GM12878 (cell line): ENCODE measurements around the gene STAT5A. TPM values are rescaled to one million over a fixed set of nuclear protein-coding genes. Genes with fewer than 3 reads are reported as not detected.

Experiments used
- BHLHE40 ChIP-seq, 2 experiments: fragments of 450-650 bp in 1 of 2; IDR thresholded peaks; 2 replicates each; pipeline ENCODE4 v1.6.1; 2011 to 2017; ENCODE audit warnings: low read depth in 2 of 2, borderline replicate concordance in 1 of 2, improper control_type of control experiment in 1 of 2, low read length in 1 of 2, mild to moderate bottlenecking in 1 of 2
- DPF2 ChIP-seq: fragments of 450-650 bp; IDR thresholded peaks from 2 replicates; pipeline ENCODE4 v1.6.1; 2017; ENCODE audit warnings: mild to moderate bottlenecking
- E2F4 ChIP-seq: IDR thresholded peaks from 2 replicates; pipeline ENCODE4 v1.6.1; 2012; ENCODE audit warnings: low read depth, low read length, improper control_type of control experiment
- E4F1 ChIP-seq: fragments of 450-650 bp; IDR thresholded peaks from 2 replicates; pipeline ENCODE4 v1.6.1; 2018; ENCODE audit warnings: borderline replicate concordance, mild to moderate bottlenecking; ENCODE audit not compliant: partially characterized antibody
- ETV6 ChIP-seq, 2 experiments: fragments of 450-650 bp in 1 of 2; IDR thresholded peaks in 1 of 2; conservative IDR thresholded peaks in 1 of 2; 2 replicates each; pipeline ENCODE4 v1.6.1; 2014; ENCODE audit warnings: antibody characterized with exemption in 1 of 2, borderline replicate concordance in 1 of 2, low read depth in 1 of 2, mild to moderate bottlenecking in 1 of 2, moderate library complexity in 1 of 2
- EZH2 ChIP-seq: IDR thresholded peaks from 2 replicates; pipeline ENCODE4 v1.6.1; 2012; ENCODE audit warnings: low read depth, mild to moderate bottlenecking, control low read depth, inconsistent platforms, low read length, borderline replicate concordance; ENCODE audit not compliant: control insufficient read depth
- HCFC1 ChIP-seq: fragments of 150-350 bp; IDR thresholded peaks from 2 replicates; pipeline ENCODE4 v1.6.1; 2014; ENCODE audit warnings: low read length
- HDGF ChIP-seq: fragments of 450-650 bp; IDR thresholded peaks from 2 replicates; pipeline ENCODE4 v1.6.1; 2016; ENCODE audit warnings: antibody characterized with exemption
- IKZF1 ChIP-seq: fragments of 450-650 bp; conservative IDR thresholded peaks from 2 replicates; pipeline ENCODE4 v1.6.1; 2017; ENCODE audit warnings: antibody characterized with exemption, mild to moderate bottlenecking
- IKZF2 ChIP-seq, 2 experiments: fragments of 450-650 bp; IDR thresholded peaks; 2 replicates each; pipeline ENCODE4 v1.6.1; 2017; ENCODE audit warnings: mild to moderate bottlenecking in 2 of 2, moderate library complexity in 2 of 2
- JUND ChIP-seq: IDR thresholded peaks from 2 replicates; pipeline ENCODE4 v1.6.1; 2012; ENCODE audit warnings: low read depth, mild to moderate bottlenecking, low read length, improper control_type of control experiment, moderate library complexity
- LARP7 ChIP-seq: fragments of 450-650 bp; IDR thresholded peaks from 2 replicates; pipeline ENCODE4 v1.6.1; 2017; ENCODE audit warnings: mild to moderate bottlenecking
- MEF2A ChIP-seq: IDR thresholded peaks from 2 replicates; pipeline ENCODE4 v1.6.1; 2011; ENCODE audit warnings: low read depth, mild to moderate bottlenecking, low read length, moderate library complexity; ENCODE audit not compliant: insufficient read depth
- MEF2B ChIP-seq: fragments of 450-650 bp; IDR thresholded peaks from 2 replicates; pipeline ENCODE4 v1.6.1; 2018; ENCODE audit warnings: mild to moderate bottlenecking, moderate library complexity; ENCODE audit not compliant: partially characterized antibody, poor library complexity, severe bottlenecking
- NBN ChIP-seq: fragments of 450-650 bp; IDR thresholded peaks from 2 replicates; pipeline ENCODE4 v1.6.1; 2016
- NRF1 ChIP-seq: conservative IDR thresholded peaks from 2 replicates; pipeline ENCODE4 v1.6.1; 2011; ENCODE audit warnings: mild to moderate bottlenecking, low read depth, low read length, improper control_type of control experiment
- RB1 ChIP-seq: fragments of 450-650 bp; formaldehyde crosslinking; IDR thresholded peaks from 2 replicates; pipeline ENCODE4 v1.6.1; 2017; ENCODE audit warnings: mild to moderate bottlenecking, borderline replicate concordance
- REST ChIP-seq: IDR thresholded peaks from 2 replicates; pipeline ENCODE4 v1.6.1; 2012; ENCODE audit warnings: mild to moderate bottlenecking, low read depth, low read length
- SPI1 ChIP-seq: IDR thresholded peaks from 2 replicates; pipeline ENCODE4 v1.6.1; 2011; ENCODE audit warnings: low read depth, mild to moderate bottlenecking, low read length, moderate library complexity, borderline replicate concordance; ENCODE audit not compliant: insufficient read depth
- YBX1 ChIP-seq: fragments of 450-650 bp; IDR thresholded peaks from 2 replicates; pipeline ENCODE4 v1.6.1; 2016; ENCODE audit warnings: antibody characterized with exemption
- YY1 ChIP-seq: IDR thresholded peaks from 2 replicates; pipeline ENCODE4 v1.6.1; 2011; ENCODE audit warnings: low read depth, mild to moderate bottlenecking, low read length
- ZBED1 ChIP-seq: IDR thresholded peaks from 2 replicates; pipeline ENCODE4 v1.6.1; 2016; ENCODE audit warnings: borderline replicate concordance
- ZNF24 ChIP-seq: fragments of 450-650 bp; IDR thresholded peaks from 2 replicates; pipeline ENCODE4 v1.6.1; 2017; ENCODE audit warnings: antibody characterized with exemption, mild to moderate bottlenecking
- ZNF622 ChIP-seq: fragments of 450-650 bp; IDR thresholded peaks from 2 replicates; pipeline ENCODE4 v1.6.1; 2017; ENCODE audit warnings: mild to moderate bottlenecking, inconsistent platforms
- polyA plus RNA-seq, 11 experiments: library from polyadenylated mRNA; depleted of rRNA in 4 of 11; unstranded in 6 of 11; stranded (reverse) in 5 of 11; fragments of >200 nt; fragmentation: Nextera tagmentation in 4 of 11; fragmentation: Illumina TruSeq in 1 of 11; extraction: Ambion mirVana in 4 of 11; extraction: Trizol in 1 of 11; gene quantifications; 1 replicate in 1 of 11; 2 replicates in 10 of 11; pipeline versions ENCODE4 v1.2.1 to v1.2.3, GENCODE V29; 2011 to 2016; ENCODE audit warnings: inconsistent platforms in 2 of 11, missing spikeins in 2 of 11, low read depth in 1 of 11
- total RNA-seq, 4 experiments: library from RNA; depleted of rRNA in 3 of 4; stranded (reverse); fragments of >200 nt in 3 of 4; fragmentation: Illumina TruSeq in 1 of 4; extraction: Trizol in 1 of 4; gene quantifications; 2 replicates each; pipeline versions ENCODE4 v1.2.1 to v1.2.3, GENCODE V29; 2013 to 2021

Gene STAT5A
- total and polyA plus RNA-seq, 10 of the 15 experiments (the other 5 are each of a cell fraction or from before 2014, with no cell fraction given), result 14.8 to 86.4 (median 41.5) TPM

GRCh38 chr17:42322382-42323267 is 34.3 kb downstream of the STAT5A start (continued):
- TF ChIP-seq YY1, result peak; percentile 88
- TF ChIP-seq LARP7, result 0 out of 2 replicates have a peak, but pooled peaks have one; percentile 50
- peak; percentile 84 for TF ChIP-seq HDGF
- TF ChIP-seq SPI1, result no peak
- no peak for TF ChIP-seq ZBED1
- TF ChIP-seq RB1, result peak; percentile 83; the same call in 1 of the 2 replicates
- no peak for TF ChIP-seq YBX1
- TF ChIP-seq E2F4, result 0 out of 2 replicates have a peak, but pooled peaks have one; percentile 27
- peak; percentile 53; the same call in 1 of the 2 replicates for TF ChIP-seq MEF2A
- TF ChIP-seq EZH2, result no peak
- no peak for TF ChIP-seq ZNF24
- TF ChIP-seq MEF2B, result no peak
- TF ChIP-seq DPF2, result no peak
- no peak; the same call in 1 of the 2 replicates for TF ChIP-seq NRF1
- TF ChIP-seq E4F1, result no peak
- TF ChIP-seq BHLHE40 (IDR thresholded peaks at IDR 0.05; ENCODE audit: borderline replicate concordance in 1 of 2, low read depth in 2 of 2, low read length in 1 of 2), result peak; percentile 3 to 52; a peak in 1 of 4 replicates
- TF ChIP-seq NBN, result peak; percentile 68; the same call in 1 of the 2 replicates
- peak; percentile 67; the same call in 1 of the 2 replicates for TF ChIP-seq IKZF1
- no peak for TF ChIP-seq ZNF622
- peak in 1 of 2 experiments; percentile 30; a peak in 1 of 4 replicates for TF ChIP-seq IKZF2 (IDR thresholded peaks at IDR 0.05)
- TF ChIP-seq ETV6 (conservative IDR thresholded peaks at IDR 0.05 in 1 of 2, IDR thresholded peaks at IDR 0.05 in 1 of 2; ENCODE audit: borderline replicate concordance in 1 of 2, low read depth in 1 of 2), result no peak
- no peak for TF ChIP-seq REST
- no peak for TF ChIP-seq JUND
- no peak for TF ChIP-seq HCFC1
